Nephron (organoid): ENCODE results near the gene APLP2.

Source experiments
- H3K27ac Mint-ChIP-seq, 3 experiments: 2 replicates each; pipeline ENCODE4 v1.8.0; 2020; ENCODE audit warnings: mixed read lengths in 3 of 3, mild to moderate bottlenecking in 2 of 3, moderate library complexity in 1 of 3
- H3K27me3 Mint-ChIP-seq: 2 replicates; pipeline ENCODE4 v1.8.0; 2021; ENCODE audit warnings: low read depth, mild to moderate bottlenecking, moderate library complexity, mixed read lengths
- H3K36me3 Mint-ChIP-seq: 2 replicates; pipeline ENCODE4 v1.8.0; 2020; ENCODE audit warnings: low read depth, mixed read lengths
- H3K4me1 Mint-ChIP-seq: 2 replicates; pipeline ENCODE4 v1.8.0; 2020; ENCODE audit warnings: mixed read lengths
- H3K4me3 Mint-ChIP-seq, 3 experiments: 2 replicates each; pipeline ENCODE4 v1.8.0; 2020; ENCODE audit warnings: mild to moderate bottlenecking in 3 of 3, mixed read lengths in 3 of 3, moderate library complexity in 2 of 3
- H3K9me3 Mint-ChIP-seq: 2 replicates; pipeline ENCODE4 v1.8.0; 2020; ENCODE audit warnings: mixed read lengths
- TF ChIP-seq, protein P1 (sequence below), 3 experiments: fragments of 200-600 bp; sonication (generic); IDR thresholded peaks; one replicate each; pipeline ENCODE4 v1.5.0; 2021; ENCODE audit warnings: antibody characterized with exemption in 3 of 3; ENCODE audit not compliant: unreplicated experiment in 3 of 3

APLP2 gene

DNA sequence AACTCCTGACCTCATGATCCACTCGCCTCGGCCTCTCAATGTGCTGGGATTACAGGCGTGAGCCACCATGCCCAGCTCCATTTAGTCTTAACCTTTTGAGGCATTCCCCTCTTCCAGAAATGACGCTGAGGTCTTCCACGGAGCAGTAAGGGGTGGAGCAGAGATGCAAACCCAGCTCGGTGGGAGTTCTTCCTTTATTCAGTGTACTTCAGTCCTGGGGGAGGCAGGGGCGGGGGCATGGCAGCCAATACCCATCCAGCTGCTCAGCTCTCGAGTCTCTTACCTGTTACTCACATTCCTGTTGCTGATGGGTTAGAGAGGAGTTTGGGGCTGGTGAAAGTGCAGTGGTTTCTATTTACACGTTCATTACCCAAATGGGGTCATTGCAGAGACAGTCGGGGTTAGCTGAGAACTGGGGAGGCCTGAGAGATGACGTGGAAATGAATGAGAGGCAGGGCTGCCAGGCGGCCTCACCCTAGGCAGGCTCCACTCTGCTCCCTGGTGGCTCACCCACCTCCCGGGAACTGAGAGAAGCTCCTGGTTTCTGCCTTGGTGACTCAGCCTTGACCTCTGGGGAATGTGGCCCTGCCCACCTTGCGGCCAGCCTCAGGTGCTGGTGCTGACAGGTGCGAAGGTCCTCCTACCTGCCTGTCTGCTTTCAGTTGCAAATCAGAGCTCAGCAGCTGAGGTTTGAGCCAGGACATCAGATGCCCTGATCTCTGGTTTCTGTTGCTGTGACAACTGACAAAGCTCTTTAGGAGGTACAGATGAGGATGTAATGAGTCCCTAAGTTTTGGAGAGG lies 76.5 kb downstream of the APLP2 start:
- TF ChIP-seq, protein P1, sequence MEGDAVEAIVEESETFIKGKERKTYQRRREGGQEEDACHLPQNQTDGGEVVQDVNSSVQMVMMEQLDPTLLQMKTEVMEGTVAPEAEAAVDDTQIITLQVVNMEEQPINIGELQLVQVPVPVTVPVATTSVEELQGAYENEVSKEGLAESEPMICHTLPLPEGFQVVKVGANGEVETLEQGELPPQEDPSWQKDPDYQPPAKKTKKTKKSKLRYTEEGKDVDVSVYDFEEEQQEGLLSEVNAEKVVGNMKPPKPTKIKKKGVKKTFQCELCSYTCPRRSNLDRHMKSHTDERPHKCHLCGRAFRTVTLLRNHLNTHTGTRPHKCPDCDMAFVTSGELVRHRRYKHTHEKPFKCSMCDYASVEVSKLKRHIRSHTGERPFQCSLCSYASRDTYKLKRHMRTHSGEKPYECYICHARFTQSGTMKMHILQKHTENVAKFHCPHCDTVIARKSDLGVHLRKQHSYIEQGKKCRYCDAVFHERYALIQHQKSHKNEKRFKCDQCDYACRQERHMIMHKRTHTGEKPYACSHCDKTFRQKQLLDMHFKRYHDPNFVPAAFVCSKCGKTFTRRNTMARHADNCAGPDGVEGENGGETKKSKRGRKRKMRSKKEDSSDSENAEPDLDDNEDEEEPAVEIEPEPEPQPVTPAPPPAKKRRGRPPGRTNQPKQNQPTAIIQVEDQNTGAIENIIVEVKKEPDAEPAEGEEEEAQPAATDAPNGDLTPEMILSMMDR (IDR thresholded peaks at IDR 0.05; ENCODE audit: unreplicated experiment in 3 of 3), result no peak
- H3K36me3 Mint-ChIP-seq, result peaks cover 58% of the 10 kb centered on the region
- no peaks in the 10 kb centered on the region for H3K27me3 Mint-ChIP-seq
- no peaks in the 10 kb centered on the region for H3K9me3 Mint-ChIP-seq
- peak overlapping the region in 1 of 3 experiments; percentile 60 for H3K27ac Mint-ChIP-seq
- peaks cover 15% of the 10 kb centered on the region for H3K4me1 Mint-ChIP-seq
- no peak overlapping the region for H3K4me3 Mint-ChIP-seq

DNA sequence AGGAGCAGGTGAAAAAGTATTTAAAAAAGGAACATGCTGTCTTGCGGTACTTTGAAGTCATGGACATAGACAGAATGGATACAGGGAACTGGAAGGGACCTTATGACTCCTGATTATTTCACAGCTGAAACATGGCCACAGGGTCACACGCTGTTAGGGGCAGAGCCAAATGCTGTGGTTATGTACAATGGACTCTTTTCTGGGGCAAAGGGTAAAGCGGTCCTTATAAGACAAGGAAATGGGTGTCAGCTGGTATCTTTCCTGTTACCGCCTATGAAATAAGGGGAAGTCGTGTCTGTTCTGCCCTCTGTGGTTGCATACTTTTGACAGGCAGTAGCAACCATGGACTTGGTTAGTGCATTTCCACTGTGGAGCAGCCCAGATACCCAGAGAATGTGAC lies 77.1 kb downstream of the APLP2 start:
- Mint-ChIP-seq H3K9me3 (no peaks in the 10 kb centered on the region), H3K27ac (peak overlapping the region in 1 of 3 experiments; percentile 60), H3K4me3 (no peak overlapping the region), H3K36me3 (peaks cover 58% of the 10 kb centered on the region), H3K27me3 (peaks cover 3% of the 10 kb centered on the region), H3K4me1 (peaks cover 15% of the 10 kb centered on the region)
- TF ChIP-seq, protein P1 (IDR thresholded peaks at IDR 0.05; ENCODE audit: unreplicated experiment in 3 of 3), result no peak

DNA sequence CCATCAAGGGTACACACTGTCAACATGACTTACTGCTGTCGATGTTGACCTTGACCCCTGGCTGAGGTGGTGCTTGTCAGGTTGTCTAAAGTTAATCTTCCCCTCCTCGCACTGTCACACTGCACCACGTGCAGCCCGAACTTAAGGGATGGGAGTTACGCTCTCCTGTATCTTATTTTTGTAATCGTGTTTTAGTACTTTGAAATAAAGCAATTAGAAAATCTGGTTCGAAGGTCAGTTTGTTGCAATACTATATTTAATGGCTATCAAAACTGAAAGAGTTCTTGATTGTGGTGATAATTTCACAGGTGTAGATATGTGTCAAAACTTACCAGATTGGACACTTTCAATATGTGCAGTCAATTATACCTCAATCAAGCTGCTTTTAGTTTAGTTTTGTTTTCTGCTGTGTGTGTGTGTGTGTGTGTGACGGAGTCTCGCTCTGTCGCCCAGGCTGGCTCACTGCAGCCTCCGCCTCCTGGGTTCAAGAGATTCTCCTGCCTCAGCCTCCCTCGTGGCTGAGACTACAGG lies 79.2 kb downstream of the APLP2 start:
- peaks cover 5% of the 10 kb centered on the region for H3K27me3 Mint-ChIP-seq
- TF ChIP-seq, protein P1 (IDR thresholded peaks at IDR 0.05; ENCODE audit: unreplicated experiment in 3 of 3), result no peak
- peaks cover 49% of the 10 kb centered on the region for H3K36me3 Mint-ChIP-seq
- no peak overlapping the region for H3K27ac Mint-ChIP-seq
- H3K4me3 Mint-ChIP-seq, result no peak overlapping the region
- peaks cover 15% of the 10 kb centered on the region for H3K4me1 Mint-ChIP-seq
- no peaks in the 10 kb centered on the region for H3K9me3 Mint-ChIP-seq

DNA sequence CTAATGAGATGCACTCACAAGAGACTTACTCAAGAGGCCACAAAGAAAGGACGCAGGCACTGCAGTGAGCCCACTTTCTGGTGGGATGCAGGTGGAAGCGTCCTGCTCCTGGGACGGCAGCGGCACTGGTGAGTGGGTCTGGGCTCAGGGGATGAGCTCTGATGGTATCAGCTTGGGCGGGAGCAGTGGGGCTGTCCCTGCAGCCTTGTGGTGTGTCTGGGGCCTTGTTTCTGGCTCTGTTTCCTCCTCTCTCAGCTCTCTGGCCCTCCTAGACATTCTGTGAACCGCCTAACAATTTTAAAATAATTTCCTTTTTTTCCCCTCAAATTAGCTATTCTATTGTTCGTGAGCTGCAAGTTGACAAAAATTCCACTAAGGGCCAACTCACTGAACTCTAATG lies 81.1 kb downstream of the APLP2 start:
- Mint-ChIP-seq H3K4me1 (no peaks in the 10 kb centered on the region), H3K4me3 (no peak overlapping the region), H3K9me3 (no peaks in the 10 kb centered on the region), H3K36me3 (peaks cover 32% of the 10 kb centered on the region), H3K27ac (no peak overlapping the region), H3K27me3 (peaks cover 5% of the 10 kb centered on the region)
- TF ChIP-seq, protein P1 (IDR thresholded peaks at IDR 0.05; ENCODE audit: unreplicated experiment in 3 of 3), result no peak

- no peak overlapping the region for H3K27ac Mint-ChIP-seq
Measured at GRCh38 chr11:130151196-130151595, 81.5 kb downstream of the APLP2 start.

More at GRCh38 chr11:130151196-130151595, 81.5 kb downstream of the APLP2 start:
- TF ChIP-seq, protein P1 (IDR thresholded peaks at IDR 0.05; ENCODE audit: unreplicated experiment in 3 of 3), result no peak
- Mint-ChIP-seq H3K36me3 (peaks cover 32% of the 10 kb centered on the region), H3K9me3 (no peaks in the 10 kb centered on the region), H3K4me1 (no peaks in the 10 kb centered on the region), H3K4me3 (no peak overlapping the region), H3K27me3 (peaks cover 5% of the 10 kb centered on the region)
